Prostate gland (tissue), 2 donors: Measurements from ENCODE around the gene SETD6. TPM values are rescaled to one million over a fixed set of nuclear protein-coding genes. Genes with fewer than 3 reads are reported as not detected.

Experiments
- DNase-seq: peaks from one replicate; pipeline ENCODE4 v3.0.0-alpha.2; 2019; ENCODE audit warnings: low spot score
- H3K27ac ChIP-seq, 2 donors: fragments of 200-600 bp; sonication (generic); 2 replicates each; pipeline ENCODE4 v1.5.1; 2017 to 2019
- H3K27me3 ChIP-seq: fragments of 200-600 bp; sonication (generic); replicated peaks from 2 replicates; pipeline ENCODE4 v1.5.1; 2019; ENCODE audit not compliant: insufficient read depth
- H3K36me3 ChIP-seq, 2 donors: fragments of 200-600 bp; sonication (generic); 1 replicate in 1 of 2; 2 replicates in 1 of 2; pipeline versions ENCODE4 v1.5.1 to v1.8.1; 2017 to 2019
- H3K4me1 ChIP-seq: fragments of 200-600 bp; sonication (generic); replicated peaks from 2 replicates; pipeline ENCODE4 v1.5.1; 2019
- H3K4me3 ChIP-seq, 2 donors: fragments of 200-600 bp; sonication (generic); 2 replicates each; pipeline ENCODE4 v1.5.1; 2017 to 2019
- H3K9me3 ChIP-seq: fragments of 200-600 bp; sonication (generic); 2 replicates; pipeline ENCODE4 v1.5.1; 2017
- CTCF ChIP-seq, 4 experiments: fragments of 200-600 bp in 2 of 4; fragments of 450-650 bp in 2 of 4; sonication (generic) in 2 of 4; IDR thresholded peaks; 1 replicate in 3 of 4; 2 replicates in 1 of 4; pipeline ENCODE4 v1.5.1; 2016 to 2019; ENCODE audit warnings: antibody characterized with exemption in 4 of 4, mild to moderate bottlenecking in 2 of 4, moderate library complexity in 2 of 4
- POLR2A ChIP-seq: fragments of 450-650 bp; IDR thresholded peaks from one replicate; pipeline ENCODE4 v1.6.1; 2016; ENCODE audit warnings: antibody characterized with exemption, mild to moderate bottlenecking
- POLR2AphosphoS5 ChIP-seq: sonication (generic); formaldehyde crosslinking; IDR thresholded peaks from one replicate; pipeline ENCODE4 v1.6.1; 2017; ENCODE audit warnings: antibody characterized with exemption
- WGBS: methylation state at CpG from one replicate; pipeline ENCODE4 v1.1.5; 2018; 5-methylcytosine and 5-hydroxymethylcytosine counted together
- intact Hi-C: fragments of 100-400 bp; cut with DNase I; formaldehyde crosslinking; loops from one replicate; pipeline ENCODE4 v1.14.2; 2022
- total RNA-seq, 2 donors: library from RNA; depleted of rRNA; stranded (reverse); fragments of >200 nt; gene quantifications; one replicate each; pipeline ENCODE4 v1.1.0, GENCODE V29; 2016

SETD6 gene
- total RNA-seq = 10 to 100 TPM; 45.4 to 55.8 TPM

GRCh38 chr16:58515125-58515870, at the start of gene SETD6:
Gene SETD6, plus strand, starts transcription at chr16:58515517. Its CDS starts 21 bp downstream, at chr16:58515538.
- TF ChIP-seq POLR2AphosphoS5 (peak; percentile 85), CTCF (IDR thresholded peaks at IDR 0.05) (peak in 2 of 4 experiments; percentile 14 to 37), POLR2A (peak; percentile 13)
- DNase-seq = peak; percentile 88
- Histone ChIP-seq H3K4me1 (peaks cover 6% of the 10 kb centered on the region), H3K27ac (peak within 1 kb of the TSS; percentile 74 to 75), H3K27me3 (no peaks in the 10 kb centered on the region), H3K4me3 (peak within 1 kb of the TSS; percentile 59 to 84), H3K9me3 (no peaks in the 10 kb centered on the region), H3K36me3 (peaks cover 0 to 7% of the 10 kb centered on the region in 2 donors)
- intact Hi-C loops = loop anchor here (5.0 to 10.0 kb wide), 2 partner anchors 117 to 240 kb away; no protein-coding TSS in a partner anchor
- WGBS = under 1% methylated on average over 80 of the region's 80 CpGs

- intact Hi-C loops = no loop called here
- H3K9me3 ChIP-seq = no peaks in the 10 kb centered on the region
- TF ChIP-seq CTCF (IDR thresholded peaks at IDR 0.05) = no peak
- no peak for TF ChIP-seq POLR2AphosphoS5
- no peak for TF ChIP-seq POLR2A
- H3K27ac ChIP-seq = no peak overlapping the region
- H3K4me1 ChIP-seq = peaks cover 6% of the 10 kb centered on the region
- H3K4me3 ChIP-seq = no peak overlapping the region
- H3K27me3 ChIP-seq = peaks cover 21% of the 10 kb centered on the region
- WGBS = 84% methylated on average over 13 of the region's 13 CpGs
- DNase-seq = no peak
- no peaks in the 10 kb centered on the region for H3K36me3 ChIP-seq
Measured at GRCh38 chr16:58465817-58466216, 49.5 kb upstream of the SETD6 start.

GRCh38 chr16:58466396-58466795, 48.9 kb upstream of the SETD6 start:
- intact Hi-C loops = no loop called here
- Histone ChIP-seq H3K4me3 (no peak overlapping the region), H3K4me1 (peaks cover 6% of the 10 kb centered on the region), H3K27ac (no peak overlapping the region), H3K36me3 (no peaks in the 10 kb centered on the region), H3K27me3 (peaks cover 21% of the 10 kb centered on the region), H3K9me3 (no peaks in the 10 kb centered on the region)
- no peak for TF ChIP-seq POLR2A
- DNase-seq = no peak
- 91% methylated on average over 3 of the region's 3 CpGs for WGBS

- no peak for TF ChIP-seq CTCF (IDR thresholded peaks at IDR 0.05)
- no peak for TF ChIP-seq POLR2A
- no peak for TF ChIP-seq POLR2AphosphoS5
- no peak for DNase-seq
- Histone ChIP-seq H3K4me1 (peaks cover 6% of the 10 kb centered on the region), H3K27me3 (peaks cover 21% of the 10 kb centered on the region), H3K27ac (no peak overlapping the region), H3K4me3 (no peak overlapping the region), H3K9me3 (no peaks in the 10 kb centered on the region), H3K36me3 (no peaks in the 10 kb centered on the region)
- 93% methylated on average over 5 of the region's 5 CpGs for WGBS
- intact Hi-C loops = no loop called here
Measured at GRCh38 chr16:58467905-58468304, 47.4 kb upstream of the SETD6 start.

GRCh38 chr16:58471209-58471975, 43.9 kb upstream of the SETD6 start:
- no peak overlapping the region for H3K4me3 ChIP-seq
- no peaks in the 10 kb centered on the region for H3K4me1 ChIP-seq
- no peak overlapping the region for H3K27ac ChIP-seq
- no peak for DNase-seq
- H3K9me3 ChIP-seq = no peaks in the 10 kb centered on the region
- no peak for TF ChIP-seq POLR2A
- TF ChIP-seq POLR2AphosphoS5 = no peak
- no peak for TF ChIP-seq CTCF (IDR thresholded peaks at IDR 0.05)
- peaks cover 9% of the 10 kb centered on the region for H3K27me3 ChIP-seq
- intact Hi-C loops = no loop called here
- H3K36me3 ChIP-seq = no peaks in the 10 kb centered on the region
- WGBS = 74% methylated on average over 10 of the region's 10 CpGs
